RPMI7951 (cell line): ENCODE data around the gene ARHGEF12. TPM values are rescaled to one million over a fixed set of nuclear protein-coding genes. Genes with fewer than 3 reads are reported as not detected.

Experiments
- DNase-seq: peaks from one replicate; pipeline ENCODE4 v3.0.0-alpha.2; 2012; ENCODE audit warnings: low read depth
- total RNA-seq: library from RNA; depleted of rRNA; stranded (reverse); fragments of >200 nt; shearing (Covaris generic); gene quantifications from 2 replicates; pipeline ENCODE4 v1.2.3, GENCODE V29; 2014

Gene ARHGEF12
- total RNA-seq, 1 experiment from 2014 or later: 46.4 TPM

- no peak for DNase-seq
These were observed 4.3 kb downstream of the ARHGEF12 start for GRCh38 chr11:120340529-120340928.

GRCh38 chr11:120342226-120342625, 6.0 kb downstream of the ARHGEF12 start:
- no peak for DNase-seq

- DNase-seq: no peak
These were observed 6.5 kb downstream of the ARHGEF12 start for GRCh38 chr11:120342678-120343077.

GRCh38 chr11:120343429-120343828, 7.2 kb downstream of the ARHGEF12 start:
- DNase-seq: no peak

GRCh38 chr11:120344302-120345004, 8.2 kb downstream of the ARHGEF12 start:
- DNase-seq: peak; percentile 90

GRCh38 chr11:120346233-120346632, 10.0 kb downstream of the ARHGEF12 start:
- no peak for DNase-seq

GRCh38 chr11:120350637-120351036, 14.4 kb downstream of the ARHGEF12 start:
- DNase-seq: no peak

GRCh38 chr11:120352405-120352804, 16.2 kb downstream of the ARHGEF12 start:
- DNase-seq: no peak

GRCh38 chr11:120354068-120354467, 17.9 kb downstream of the ARHGEF12 start:
- DNase-seq: no peak

- DNase-seq: no peak
These were observed 18.6 kb downstream of the ARHGEF12 start for GRCh38 chr11:120354779-120355178.

- DNase-seq: no peak
These were observed 21.4 kb downstream of the ARHGEF12 start for GRCh38 chr11:120357620-120358019.

GRCh38 chr11:120358729-120359128, 22.5 kb downstream of the ARHGEF12 start:
- DNase-seq: no peak

- DNase-seq: no peak
These were observed 27.2 kb downstream of the ARHGEF12 start for GRCh38 chr11:120363436-120363835.

- DNase-seq: no peak
These were observed 29.3 kb downstream of the ARHGEF12 start for GRCh38 chr11:120365512-120365911.

GRCh38 chr11:120372296-120372695, 36.1 kb downstream of the ARHGEF12 start:
- no peak for DNase-seq

GRCh38 chr11:120375076-120375475, 38.9 kb downstream of the ARHGEF12 start:
- peak; percentile 15 for DNase-seq

GRCh38 chr11:120376547-120377182, 40.5 kb downstream of the ARHGEF12 start:
- DNase-seq: no peak

- no peak for DNase-seq
These were observed 42.3 kb downstream of the ARHGEF12 start for GRCh38 chr11:120378474-120378873.

GRCh38 chr11:120381401-120381800, 45.2 kb downstream of the ARHGEF12 start:
- DNase-seq: no peak

- no peak for DNase-seq
These were observed 47.4 kb downstream of the ARHGEF12 start for GRCh38 chr11:120383518-120384155.

GRCh38 chr11:120384476-120384875, 48.3 kb downstream of the ARHGEF12 start:
- DNase-seq: peak; percentile 59

- DNase-seq: no peak
These were observed 48.9 kb downstream of the ARHGEF12 start for GRCh38 chr11:120385110-120385509.

- DNase-seq: no peak
These were observed 49.4 kb downstream of the ARHGEF12 start for GRCh38 chr11:120385655-120386054.
